Measurements from ENCODE around the gene PGPEP1.
"Not testable (repeated sequence)": the region's sequence is repeated elsewhere in the genome, so short reads cannot be mapped to it uniquely, and the experiment has no call there.

GRCh38 chr19:18364277-18364825 lies 24.0 kb downstream of the PGPEP1 start:
- not testable (repeated sequence) for TF ChIP-seq CTCF, POLR2A (IDR thresholded peaks at IDR 0.05)

All from right lobe of liver (tissue), 4 donors.